Measurements from ENCODE around the gene ABTB2. TPM values are rescaled to one million over a fixed set of nuclear protein-coding genes. Genes with fewer than 3 reads are reported as not detected.

Gene ABTB2
- polyA plus RNA-seq, 1 of the 3 experiments (the other 2 are of a cell fraction) = 7.8 TPM

DNA sequence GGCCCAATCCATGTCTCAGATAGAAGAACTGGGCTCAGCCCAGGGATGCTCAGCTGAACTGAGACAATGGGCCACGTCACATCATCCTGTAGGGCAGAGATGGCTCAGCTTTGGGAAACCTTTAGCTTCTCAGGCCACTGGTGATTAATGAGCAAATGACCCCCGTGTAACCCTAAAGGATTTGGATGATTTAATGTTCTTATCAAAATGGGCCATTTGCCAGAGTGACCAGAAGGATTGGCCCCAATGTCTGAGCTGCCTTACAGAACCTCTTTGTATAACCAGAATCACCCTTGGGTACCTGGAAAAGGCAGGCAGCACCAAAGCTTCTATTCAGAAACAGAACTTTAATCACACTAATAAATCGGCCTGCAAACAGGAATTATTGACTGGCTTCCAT lies 73.7 kb downstream of the ABTB2 start (continued):
- TF ChIP-seq NRF1 (IDR thresholded peaks at IDR 0.05; ENCODE audit: low read depth, low read length) (no peak), ELF1 (IDR thresholded peaks at IDR 0.05) (no peak), GABPA (IDR thresholded peaks at IDR 0.05; ENCODE audit: low read depth) (no peak), YY1 (IDR thresholded peaks at IDR 0.05; ENCODE audit: low read depth) (no peak), FOSL2 (IDR thresholded peaks at IDR 0.05; ENCODE audit: borderline replicate concordance, low read depth) (no peak), FOXJ3 (CRISPR knock-in tag; IDR thresholded peaks at IDR 0.05) (no peak), FOXM1 (IDR thresholded peaks at IDR 0.05; ENCODE audit: low read depth) (no peak), EZH2phosphoT487 (IDR thresholded peaks at IDR 0.05; ENCODE audit: borderline replicate concordance, low read depth) (no peak), TAF1 (IDR thresholded peaks at IDR 0.05; ENCODE audit: borderline replicate concordance, low read depth, low read length) (no peak), JUND (IDR thresholded peaks at IDR 0.05) (no peak), NFIC (IDR thresholded peaks at IDR 0.05; ENCODE audit: borderline replicate concordance) (peak; percentile 39; the same call in 1 of the 2 replicates), GATA2 (CRISPR knock-in tag; IDR thresholded peaks at IDR 0.05) (peak; percentile 52; the same call in 1 of the 2 replicates), RAD21 (IDR thresholded peaks at IDR 0.05; ENCODE audit: low read length) (peak; percentile 22; the same call in 1 of the 2 replicates), TEAD4 (IDR thresholded peaks at IDR 0.05; ENCODE audit: borderline replicate concordance, insufficient read depth) (no peak), MXI1 (IDR thresholded peaks at IDR 0.05; ENCODE audit: low read depth, low read length) (no peak)
- TF ChIP-seq, protein P1, sequence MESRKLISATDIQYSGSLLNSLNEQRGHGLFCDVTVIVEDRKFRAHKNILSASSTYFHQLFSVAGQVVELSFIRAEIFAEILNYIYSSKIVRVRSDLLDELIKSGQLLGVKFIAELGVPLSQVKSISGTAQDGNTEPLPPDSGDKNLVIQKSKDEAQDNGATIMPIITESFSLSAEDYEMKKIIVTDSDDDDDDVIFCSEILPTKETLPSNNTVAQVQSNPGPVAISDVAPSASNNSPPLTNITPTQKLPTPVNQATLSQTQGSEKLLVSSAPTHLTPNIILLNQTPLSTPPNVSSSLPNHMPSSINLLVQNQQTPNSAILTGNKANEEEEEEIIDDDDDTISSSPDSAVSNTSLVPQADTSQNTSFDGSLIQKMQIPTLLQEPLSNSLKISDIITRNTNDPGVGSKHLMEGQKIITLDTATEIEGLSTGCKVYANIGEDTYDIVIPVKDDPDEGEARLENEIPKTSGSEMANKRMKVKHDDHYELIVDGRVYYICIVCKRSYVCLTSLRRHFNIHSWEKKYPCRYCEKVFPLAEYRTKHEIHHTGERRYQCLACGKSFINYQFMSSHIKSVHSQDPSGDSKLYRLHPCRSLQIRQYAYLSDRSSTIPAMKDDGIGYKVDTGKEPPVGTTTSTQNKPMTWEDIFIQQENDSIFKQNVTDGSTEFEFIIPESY (IDR thresholded peaks at IDR 0.05; ENCODE audit: borderline replicate concordance, low read depth) = no peak
- TF ChIP-seq, protein P2, sequence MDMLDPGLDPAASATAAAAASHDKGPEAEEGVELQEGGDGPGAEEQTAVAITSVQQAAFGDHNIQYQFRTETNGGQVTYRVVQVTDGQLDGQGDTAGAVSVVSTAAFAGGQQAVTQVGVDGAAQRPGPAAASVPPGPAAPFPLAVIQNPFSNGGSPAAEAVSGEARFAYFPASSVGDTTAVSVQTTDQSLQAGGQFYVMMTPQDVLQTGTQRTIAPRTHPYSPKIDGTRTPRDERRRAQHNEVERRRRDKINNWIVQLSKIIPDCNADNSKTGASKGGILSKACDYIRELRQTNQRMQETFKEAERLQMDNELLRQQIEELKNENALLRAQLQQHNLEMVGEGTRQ (IDR thresholded peaks at IDR 0.05; ENCODE audit: borderline replicate concordance, low read depth, low read length) = no peak
- TF ChIP-seq, protein P3, sequence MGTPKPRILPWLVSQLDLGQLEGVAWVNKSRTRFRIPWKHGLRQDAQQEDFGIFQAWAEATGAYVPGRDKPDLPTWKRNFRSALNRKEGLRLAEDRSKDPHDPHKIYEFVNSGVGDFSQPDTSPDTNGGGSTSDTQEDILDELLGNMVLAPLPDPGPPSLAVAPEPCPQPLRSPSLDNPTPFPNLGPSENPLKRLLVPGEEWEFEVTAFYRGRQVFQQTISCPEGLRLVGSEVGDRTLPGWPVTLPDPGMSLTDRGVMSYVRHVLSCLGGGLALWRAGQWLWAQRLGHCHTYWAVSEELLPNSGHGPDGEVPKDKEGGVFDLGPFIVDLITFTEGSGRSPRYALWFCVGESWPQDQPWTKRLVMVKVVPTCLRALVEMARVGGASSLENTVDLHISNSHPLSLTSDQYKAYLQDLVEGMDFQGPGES (IDR thresholded peaks at IDR 0.05; ENCODE audit: low read depth, low read length) = no peak
- TF ChIP-seq, protein P4, sequence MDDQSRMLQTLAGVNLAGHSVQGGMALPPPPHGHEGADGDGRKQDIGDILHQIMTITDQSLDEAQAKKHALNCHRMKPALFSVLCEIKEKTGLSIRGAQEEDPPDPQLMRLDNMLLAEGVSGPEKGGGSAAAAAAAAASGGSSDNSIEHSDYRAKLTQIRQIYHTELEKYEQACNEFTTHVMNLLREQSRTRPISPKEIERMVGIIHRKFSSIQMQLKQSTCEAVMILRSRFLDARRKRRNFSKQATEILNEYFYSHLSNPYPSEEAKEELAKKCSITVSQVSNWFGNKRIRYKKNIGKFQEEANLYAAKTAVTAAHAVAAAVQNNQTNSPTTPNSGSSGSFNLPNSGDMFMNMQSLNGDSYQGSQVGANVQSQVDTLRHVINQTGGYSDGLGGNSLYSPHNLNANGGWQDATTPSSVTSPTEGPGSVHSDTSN (IDR thresholded peaks at IDR 0.05) = 0 out of 2 replicates have a peak, but pooled peaks have one; percentile 9

Data from SK-N-SH (cell line).